Kasumi-1 (cell line): ENCODE data around the gene HEPHL1.

ENCODE experiments used
- DNase-seq, 2 experiments: peaks; one replicate each; lab custom pipeline; 2025; lab: John Stamatoyannopoulos, UW

The HEPHL1 gene

DNA sequence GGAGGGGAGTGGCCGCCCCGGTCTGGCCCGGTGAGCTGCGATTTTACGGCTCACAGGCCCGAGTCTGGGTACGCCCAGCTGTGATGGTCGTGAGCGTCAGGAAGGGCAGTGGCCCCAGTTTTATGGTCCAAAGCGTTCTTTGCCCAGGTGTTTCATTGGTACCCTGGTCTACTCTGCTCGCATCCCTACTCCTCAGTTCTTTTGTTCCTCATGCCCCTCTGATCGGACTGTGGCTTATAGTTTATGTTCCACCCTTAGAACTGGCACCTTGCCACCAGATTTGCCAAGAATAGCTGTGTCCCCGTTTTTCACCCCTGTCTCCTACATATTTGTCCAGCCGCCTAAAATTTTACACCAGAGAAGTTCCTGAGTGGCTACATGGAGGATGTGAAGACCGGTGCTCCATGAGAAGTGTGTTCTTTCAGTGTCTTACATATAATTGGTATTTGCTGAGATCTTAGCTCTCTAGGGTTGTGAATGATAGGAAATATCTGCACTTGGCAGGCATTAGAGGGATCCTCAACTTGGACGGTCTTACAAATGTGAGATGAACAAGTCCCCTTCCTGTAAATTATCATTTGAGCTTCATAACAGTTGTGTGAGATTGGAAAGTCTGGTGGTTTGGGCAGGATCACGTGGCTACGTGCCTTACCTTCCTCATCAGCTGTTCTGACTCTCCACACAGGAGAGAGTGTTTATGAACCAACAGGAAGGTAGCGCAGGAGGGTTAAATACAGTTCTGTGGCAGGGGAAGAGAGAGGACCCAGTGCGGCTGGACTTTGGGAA, 108.6 kb downstream of the HEPHL1 start:
- DNase-seq = no peak

DNA sequence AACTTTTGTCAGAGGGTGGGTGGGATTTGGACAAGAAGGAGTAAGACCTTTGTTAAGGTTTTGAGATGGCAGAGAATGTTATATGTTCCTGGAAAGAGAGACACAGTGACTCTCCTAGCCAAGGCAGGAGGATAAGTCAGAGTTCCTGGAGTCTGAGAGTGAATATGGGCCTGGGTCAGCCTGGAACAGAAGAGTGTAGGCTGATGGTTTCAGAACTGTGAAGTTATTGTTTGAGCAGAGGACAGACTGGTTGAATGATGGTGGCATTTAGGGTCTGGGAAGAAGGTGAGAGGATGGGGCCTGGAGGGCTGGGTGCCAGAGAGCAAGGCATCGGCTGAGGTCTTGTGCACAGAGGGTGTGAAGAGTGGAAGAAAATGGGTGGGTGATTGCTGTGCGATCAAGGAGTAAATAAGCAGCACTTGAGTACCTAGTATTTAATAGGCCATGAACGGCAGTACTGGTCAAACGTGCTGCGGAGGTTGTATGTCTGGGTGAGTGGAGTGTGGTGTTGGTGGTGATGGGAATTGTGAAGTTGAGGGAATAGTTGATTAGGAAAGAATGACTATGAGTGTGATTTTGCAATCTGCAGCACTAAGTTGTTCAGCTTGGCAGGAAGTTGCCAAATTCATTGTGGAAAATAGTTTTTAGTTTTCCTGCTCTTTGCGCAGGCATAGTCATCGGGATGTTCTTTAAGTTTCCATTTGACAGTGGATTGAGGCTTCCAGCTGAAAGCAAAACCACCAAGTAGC, 109.3 kb downstream of the HEPHL1 start:
- DNase-seq = no peak

DNA sequence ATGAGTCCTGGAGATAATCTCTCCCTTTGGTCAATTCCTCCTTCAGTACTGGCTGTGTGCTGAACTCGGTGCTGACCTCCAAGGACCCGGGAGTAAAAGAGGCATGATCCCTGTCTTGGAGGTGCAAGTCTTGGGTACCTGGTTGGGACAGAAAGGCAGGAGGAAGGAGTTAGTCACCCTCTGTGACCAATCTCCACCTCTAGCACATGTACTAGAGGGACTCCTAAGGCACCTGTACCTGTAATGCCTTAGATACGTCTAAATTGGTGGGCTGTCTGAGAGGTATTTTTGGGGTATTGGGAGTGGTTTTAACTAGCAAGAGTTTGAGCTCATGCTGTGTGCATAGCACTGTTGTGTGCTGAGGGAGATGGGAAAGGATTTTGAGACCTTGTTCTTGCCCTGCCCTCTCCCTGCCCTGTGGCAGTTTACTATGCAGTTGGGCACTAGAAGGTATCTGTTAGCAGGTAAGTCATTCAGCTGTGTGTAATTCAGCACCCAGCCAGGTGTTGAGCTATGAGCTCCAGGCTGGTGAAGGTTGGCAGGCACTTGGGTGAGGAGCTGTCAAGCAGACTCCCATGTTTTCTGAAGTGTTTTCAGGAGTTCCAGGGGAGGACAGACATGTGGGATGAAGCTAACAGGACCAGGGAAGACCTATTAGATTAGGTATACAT, 110.0 kb downstream of the HEPHL1 start:
- DNase-seq = no peak

DNA sequence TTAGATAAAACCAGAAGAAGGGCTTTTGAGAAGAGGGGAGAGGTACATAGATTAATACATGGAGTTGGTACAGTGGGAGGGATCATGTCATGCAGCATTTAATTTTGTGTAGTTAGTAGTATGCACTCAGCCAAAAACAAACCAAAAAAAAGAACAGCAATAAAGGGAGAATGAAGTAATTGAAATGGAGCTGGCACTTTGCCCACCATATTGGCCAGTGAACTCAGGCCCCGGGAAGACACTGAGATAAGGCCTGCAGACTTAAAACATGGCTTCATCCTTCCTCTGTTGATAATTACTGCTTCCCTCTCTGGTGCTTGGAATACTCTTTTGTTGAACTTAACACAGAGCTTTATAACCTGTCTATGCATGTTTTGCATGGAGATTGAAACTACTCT, 110.6 kb downstream of the HEPHL1 start:
- no peak for DNase-seq

DNA sequence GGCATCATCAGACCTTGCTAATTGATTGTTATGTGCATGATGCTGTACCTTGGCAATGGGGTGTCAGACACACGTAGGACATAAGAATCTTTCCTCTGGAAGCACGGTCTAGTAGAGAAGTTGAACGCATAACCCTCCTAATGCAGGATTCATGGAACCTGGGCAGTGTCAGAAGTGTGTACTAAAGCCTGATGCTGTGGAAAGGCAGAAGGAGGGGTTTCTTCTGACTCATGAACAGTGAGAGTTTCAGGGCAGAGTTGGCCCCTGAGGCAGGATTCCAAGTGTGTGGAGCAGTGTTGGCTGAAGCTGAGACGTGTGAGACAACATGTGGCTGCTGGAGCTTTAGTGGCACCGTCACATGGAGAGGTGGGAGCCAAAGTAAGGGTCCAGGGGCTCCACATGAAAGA, 111.0 kb downstream of the HEPHL1 start:
- no peak for DNase-seq

DNA sequence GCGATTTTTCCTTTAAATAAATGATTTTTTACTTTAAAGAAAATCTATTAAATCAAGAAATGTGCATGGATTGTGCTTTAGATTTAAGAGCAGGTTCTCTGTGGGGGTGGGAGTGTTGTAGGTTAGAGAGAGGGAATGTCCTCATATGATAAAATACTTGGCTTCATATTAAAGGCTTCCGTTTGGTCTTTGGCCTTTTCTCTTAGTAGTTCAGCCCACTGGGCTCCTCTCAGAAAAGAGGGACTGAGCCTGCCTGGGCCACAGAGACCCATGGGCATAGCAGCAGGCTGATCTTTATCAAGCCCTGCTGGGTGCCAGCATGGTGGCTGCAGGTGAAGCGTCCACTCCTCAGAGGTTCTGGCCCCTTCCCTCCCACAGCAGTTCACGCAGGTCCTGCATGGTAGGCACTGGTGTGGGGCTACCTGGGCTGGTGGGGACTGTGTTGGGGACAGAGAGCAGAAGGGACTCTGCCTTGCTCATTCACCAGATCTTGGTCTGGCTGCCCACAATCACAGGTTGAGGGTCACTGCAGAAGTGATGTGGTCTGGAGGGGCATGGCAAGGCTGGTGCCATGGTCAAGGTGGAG, 111.8 kb downstream of the HEPHL1 start:
- DNase-seq = no peak

DNA sequence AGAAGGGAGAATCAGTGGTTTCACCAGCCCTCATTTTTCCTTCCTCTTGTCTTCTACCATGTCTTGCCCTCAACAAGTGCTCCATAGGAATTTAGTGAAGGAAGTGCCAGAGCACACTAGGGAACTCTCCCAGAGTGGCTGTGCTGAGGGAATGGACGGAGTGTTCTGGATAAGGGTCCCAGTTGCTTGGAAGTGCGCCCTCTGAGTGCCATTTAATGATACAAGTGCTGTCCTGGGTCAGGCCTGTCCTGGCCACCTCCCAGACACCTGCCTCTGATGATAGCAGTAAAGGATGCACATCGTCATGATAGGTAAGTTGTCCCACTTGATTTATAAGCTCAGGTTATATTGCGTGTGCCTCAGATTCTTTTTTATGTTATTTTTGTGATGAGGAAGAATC, 112.6 kb downstream of the HEPHL1 start:
- no peak for DNase-seq

DNA sequence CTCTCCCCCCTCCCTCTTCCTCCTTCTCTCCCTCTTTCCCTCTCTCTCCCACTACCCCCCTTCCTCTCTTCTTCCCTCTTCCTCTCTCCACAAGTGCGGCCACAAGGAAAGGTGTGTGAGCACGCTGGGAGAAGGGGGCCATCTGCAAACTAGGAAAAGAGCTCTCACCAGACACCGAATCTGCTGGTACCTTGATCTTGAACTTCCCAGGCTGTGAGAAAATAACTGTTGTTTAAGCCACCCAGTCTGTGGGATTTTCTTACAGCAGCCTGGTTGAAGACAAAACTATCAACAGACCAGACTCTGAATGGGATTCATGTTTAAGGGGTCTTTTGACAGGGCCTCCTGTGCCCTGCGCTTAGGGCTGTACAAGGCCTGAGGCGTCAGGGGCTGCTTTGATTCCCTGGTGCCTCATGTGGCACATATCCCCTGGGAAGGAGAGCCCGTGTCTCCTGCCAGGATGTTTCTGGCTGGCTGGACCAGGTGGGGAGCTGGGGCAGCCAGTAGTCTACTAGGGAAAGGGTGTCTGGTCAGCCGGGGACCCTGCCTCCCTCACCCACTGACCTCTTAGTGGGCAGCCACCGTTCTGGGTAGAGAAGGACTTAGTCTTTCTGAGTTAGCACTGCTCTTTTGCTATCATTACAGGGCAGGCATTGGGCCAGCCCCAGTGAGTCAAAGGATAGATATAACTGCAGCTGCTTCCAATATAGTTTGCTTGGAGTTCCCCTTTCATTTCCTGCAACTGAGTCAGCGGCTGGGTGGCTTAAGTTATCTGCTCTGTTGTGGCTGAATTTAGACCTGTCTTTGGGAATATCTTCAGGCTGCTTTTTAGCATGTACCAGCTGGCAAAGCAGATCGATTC, 113.7 kb downstream of the HEPHL1 start:
- peak; percentile 34 to 61 for DNase-seq

DNA sequence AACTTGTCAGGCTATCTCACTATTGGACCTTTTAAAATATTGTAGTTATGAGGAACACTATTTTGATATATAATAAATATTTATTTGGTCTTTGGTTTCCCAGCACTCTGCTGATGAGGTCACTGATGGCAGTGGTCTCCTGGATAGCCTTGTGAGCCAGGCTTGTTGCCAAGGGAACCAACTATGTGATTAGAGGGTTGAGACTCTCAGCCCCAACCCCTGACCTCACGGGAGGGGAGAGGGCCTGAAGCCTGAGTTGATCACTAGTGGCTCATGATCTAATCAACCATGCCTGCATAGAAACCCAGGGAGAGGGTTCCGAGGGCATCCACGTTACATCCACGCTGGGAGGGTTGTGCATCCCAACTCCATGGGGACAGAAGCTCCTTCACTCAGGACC, 118.3 kb downstream of the HEPHL1 start:
- no peak for DNase-seq

DNA sequence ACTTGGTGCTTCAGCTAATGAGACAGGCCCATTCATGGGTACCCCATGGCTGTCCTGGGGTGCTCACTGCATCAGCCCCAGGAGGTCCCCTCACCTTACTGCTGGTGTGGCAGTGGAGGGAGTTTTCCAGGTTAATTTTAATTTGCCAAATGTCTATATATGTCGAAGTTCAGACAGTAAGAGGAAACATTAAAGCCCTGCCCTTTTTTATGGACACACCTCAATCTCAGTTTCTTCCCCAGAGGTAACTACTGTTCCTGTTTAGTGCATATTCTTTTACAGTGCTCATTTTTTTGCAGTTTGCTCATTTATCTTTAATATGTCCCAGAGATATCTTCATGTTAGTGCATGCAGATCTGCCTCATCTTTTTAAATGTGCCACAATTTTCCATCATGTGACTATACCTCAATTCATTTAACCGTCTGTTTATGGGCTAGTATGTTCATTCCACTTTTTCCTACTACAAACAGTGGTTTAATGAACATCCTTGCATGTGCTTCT, 119.1 kb downstream of the HEPHL1 start:
- DNase-seq = no peak

DNA sequence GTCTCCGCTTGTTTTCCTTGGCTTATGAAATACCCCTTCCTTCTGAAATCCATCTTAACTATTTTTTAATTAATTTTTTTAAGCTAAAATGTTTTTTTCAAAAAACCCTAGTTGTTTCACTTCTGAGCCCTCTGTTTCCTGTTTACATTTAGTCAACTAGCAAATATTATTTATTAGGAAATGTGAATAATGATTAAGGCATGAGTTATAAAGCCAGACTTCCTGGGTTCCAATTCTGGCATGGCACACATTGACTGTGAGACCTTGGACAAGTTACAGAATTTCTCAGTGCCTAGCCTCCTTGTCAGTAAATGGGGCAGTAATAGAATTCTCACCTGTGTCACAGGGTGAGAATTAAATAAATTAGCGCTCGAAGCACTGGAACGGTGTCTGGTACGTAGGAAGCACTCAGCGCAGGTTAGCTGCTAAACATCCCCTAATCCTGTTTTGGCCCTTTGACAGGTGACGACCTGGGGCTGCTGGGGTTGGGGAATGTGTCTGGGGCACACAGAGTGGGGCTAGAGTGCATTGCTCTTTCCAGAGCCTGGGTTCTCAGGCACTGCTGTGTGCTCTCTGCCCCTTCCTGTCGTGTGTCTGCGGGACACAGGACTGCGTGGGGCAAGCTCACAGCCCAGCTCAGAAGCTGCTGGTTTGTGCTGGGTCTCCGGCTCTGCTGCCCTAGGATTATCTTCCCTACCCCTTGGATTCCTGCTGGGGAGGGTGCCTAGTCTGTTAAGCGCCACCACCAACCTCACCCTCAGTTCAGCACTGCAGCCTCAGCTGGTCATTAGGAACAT, 120.6 kb downstream of the HEPHL1 start:
- DNase-seq = no peak

DNA sequence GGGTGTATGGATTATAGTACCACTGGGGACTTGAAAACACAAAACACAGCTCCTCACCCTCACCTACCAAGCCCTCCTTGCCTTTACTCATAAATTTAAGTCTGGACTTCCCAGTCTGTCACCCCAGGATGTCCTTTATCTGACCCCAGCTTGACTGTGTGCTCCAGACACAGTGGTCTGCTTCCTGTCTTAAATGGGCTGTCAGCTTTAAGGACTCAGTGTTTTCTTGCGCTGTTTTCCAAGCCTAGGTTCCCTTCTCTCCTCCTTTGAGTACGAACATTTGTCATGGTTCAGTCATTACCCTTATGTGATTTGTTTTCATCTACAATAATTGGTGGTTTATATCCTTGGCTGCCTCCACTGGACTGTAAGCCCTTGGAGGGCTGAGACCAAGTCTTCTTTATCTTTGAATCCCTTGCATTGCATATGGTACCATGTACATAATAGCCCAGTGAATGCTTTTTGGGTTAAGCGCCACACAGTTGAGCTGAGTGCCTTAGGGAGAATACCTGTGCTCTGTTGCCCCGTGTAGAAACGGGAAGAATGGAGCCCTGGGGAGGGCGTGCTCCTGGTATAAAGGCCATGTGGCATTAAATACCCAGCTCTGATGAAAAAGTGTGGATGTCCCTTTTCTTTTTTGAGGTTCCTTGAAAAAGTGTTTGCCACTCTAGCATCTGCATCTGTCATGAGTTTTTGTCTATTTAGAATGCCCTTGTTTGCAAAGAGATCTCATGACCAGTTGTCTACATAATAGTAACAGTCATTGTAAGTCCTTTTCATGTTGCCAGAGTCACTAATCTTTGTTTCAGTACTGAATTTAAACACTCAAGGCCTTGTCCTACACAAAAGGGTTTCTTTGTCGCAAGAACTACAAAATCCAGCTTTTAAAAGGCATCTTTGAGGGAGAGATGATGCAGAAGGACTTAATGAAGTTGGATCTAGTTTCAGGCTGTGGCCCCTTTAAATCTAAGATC, 121.4 kb downstream of the HEPHL1 start:
- no peak for DNase-seq

DNA sequence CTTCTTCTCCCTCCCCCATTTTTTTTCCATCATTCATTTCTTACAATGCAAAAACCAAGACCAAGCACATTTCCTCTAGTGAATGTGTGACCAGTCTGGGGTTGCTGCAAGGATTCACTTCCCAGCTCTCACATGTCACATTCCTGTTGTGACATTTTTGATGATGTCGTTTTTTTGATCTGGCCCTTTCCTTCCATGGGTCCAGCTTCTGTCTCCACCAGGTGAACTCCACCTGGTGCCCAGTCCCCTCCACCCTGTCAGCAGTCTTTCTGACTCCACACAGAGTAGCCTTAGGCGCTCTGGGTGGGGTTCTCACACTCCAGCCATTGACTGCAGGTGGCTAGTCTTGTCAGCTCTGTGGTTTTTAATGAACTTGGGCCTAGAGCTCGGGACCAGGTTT, 123.1 kb downstream of the HEPHL1 start:
- no peak for DNase-seq

DNA sequence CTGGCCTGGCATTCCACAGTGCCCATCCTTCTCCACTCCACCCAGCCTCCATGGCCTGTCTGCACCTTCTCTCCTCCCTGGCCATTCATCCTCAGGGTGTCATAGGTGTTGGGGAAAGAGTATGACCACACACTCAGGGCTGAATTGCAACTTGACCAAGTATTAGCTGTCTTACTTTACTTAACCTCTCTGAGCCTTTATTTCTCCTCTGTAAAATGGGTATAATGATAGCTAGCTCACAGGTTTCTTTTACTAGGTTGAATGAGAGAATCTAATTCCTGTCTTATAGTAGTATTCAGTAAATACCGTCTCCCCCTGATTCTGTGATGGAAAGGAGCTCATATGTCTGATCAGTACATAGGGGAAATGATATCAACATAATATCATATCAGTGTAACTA, 123.5 kb downstream of the HEPHL1 start:
- no peak for DNase-seq

DNA sequence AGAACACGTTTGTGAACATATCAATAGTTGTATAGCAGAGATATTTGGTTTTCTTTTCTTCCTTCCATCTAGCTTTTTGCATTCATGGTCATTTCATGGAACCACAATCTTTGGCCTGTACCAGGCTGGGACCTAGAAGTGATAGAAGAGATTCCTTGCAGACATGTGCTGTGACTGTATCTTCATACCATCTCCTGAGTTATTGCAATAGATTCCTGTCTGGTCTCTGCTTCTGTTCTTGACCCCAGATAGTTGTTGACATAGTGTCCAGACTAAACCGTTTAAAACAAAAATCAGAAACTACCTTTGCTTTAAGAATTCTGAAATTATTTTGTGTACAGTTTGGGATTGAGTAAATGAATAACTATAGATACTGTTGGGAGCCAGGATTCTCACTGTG, 124.3 kb downstream of the HEPHL1 start:
- no peak for DNase-seq

DNA sequence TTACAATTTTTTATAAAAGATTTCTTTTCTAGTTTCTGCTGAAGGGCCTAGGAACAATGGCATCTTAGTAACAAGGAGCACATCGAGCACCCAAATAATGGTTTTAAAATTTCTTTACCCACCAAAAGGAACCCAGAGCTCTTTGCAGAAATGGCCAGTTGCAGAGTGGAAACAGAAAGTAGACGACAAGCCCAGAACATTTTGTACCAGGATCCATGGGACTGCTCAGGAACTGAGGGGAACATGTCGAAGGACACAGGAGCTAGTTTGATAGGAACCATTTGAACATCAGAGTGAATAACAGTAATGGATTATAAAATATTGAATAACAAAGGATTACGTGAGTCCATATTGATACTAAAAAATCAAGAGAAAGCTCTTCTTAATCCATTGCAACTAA, 124.8 kb downstream of the HEPHL1 start:
- no peak for DNase-seq

DNA sequence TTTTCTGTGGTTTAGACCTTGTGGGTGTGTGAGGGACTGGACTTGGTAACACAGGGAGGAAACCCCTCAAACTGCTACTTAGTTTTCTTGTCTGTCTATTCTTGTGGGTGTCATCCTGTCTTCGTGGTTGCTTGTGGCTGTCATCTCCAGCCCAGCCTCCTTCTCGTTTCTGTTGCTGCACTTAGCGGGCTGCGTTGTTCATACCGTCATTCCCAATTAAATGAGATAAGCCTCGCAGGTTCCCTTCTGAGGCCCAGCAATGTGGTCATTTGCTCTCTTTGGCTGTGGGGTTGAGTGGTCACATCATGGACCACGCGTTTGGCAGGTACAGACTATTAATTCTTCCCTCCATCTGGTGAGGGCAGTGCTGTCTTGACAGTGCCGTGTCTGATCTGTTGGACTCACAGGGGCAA, 126.3 kb downstream of the HEPHL1 start:
- no peak for DNase-seq

DNA sequence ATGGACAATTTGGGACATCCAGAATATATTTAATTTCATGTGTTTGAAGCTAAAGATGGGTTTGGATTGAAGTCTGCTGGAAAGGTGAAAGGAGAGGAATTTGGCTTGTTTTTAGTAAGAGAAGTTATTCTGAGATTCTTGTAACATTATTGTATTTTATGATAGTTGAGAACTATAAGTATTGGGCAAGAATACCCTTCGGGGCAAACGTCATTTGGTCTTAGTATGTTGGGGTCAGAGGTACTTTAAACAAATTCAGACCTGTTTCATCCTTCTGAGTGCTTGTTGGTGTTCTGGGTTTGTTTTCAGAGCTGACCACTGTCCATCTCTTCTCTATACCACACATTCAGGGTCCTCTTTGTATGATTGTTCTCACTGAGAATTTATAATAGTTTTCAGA, 127.0 kb downstream of the HEPHL1 start:
- no peak for DNase-seq

DNA sequence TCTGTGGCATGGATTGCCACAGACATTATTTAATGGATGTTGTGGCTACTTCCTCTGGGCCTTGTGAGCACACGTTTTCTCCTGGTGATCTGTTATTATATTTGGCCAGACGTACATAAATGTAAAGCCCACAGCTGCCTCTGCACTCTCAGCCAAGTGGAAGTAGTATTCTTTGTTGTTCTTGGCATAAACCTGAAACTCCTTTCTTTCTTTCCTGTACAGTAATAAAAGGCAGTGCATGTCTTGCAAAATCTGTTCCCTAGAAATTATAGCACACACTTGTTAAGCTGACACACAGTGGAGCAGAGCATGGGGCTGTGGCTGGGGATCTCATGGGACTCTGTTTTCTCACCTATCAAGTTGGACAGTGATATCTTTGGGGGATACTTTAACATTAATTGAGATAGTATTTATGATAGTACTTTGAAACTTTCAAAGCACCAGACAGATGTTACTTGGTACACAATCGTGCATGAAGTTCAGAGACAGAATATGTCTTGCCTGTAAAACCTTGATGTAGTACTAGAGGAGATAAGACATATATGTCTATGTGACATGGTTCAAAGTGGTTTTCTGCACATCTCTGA, 128.4 kb downstream of the HEPHL1 start:
- DNase-seq = no peak
